ENCODE results near the gene ANKRD52. TPM values are rescaled to one million over a fixed set of nuclear protein-coding genes. Genes with fewer than 3 reads are reported as not detected.
"Not testable (repeated sequence)": the region's sequence is repeated elsewhere in the genome, so short reads cannot be mapped to it uniquely, and the experiment has no call there.

Gene ANKRD52
- polyA plus RNA-seq, 6 donors from 2014 or later, result 2.3 to 13.2 (median 8.0) TPM

DNA sequence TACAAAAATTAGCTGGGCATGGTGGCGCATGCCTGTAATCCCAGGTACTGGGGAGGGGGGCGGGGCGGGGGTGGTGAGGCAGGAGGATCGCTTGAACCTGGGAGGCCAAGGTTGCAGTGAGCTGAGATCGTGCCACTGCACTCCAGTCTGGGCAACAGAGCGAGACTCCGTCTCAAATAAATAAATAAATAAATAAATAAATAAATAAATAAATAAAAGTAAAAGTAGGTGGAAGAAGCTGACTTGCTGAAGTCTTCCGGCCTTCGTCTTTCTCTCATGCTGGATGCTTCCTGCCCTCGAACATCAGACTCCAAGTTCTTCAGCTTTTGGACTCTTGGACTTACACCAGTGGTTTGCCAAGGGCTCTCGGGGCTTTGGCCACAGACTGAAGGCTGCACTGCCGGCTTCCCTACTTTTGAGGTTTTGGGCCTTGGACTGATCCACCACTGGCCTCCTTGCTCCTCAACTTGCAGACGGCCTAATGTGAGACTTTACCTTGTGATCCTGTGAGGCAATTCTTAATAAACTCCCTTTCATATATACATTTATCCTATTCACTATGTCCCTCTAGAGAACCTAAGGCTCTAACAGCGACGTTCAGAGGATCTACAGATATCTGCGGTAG, 8.0 kb upstream of the ANKRD52 start:
- Mint-ChIP-seq H3K27ac (peak overlapping the region; percentile 86 to 98 (median 97)), H3K4me1 (peaks cover 16 to 21% (median 16%) of the 10 kb centered on the region in 3 donors), H3K4me3 (peak overlapping the region; percentile 89 to 96 (median 96))
- not testable (repeated sequence) for DNase-seq; H3K9me3 Mint-ChIP-seq; ATAC-seq (ENCODE audit: low read depth in 2 of 2); H3K36me3 Mint-ChIP-seq; H3K27me3 Mint-ChIP-seq

DNA sequence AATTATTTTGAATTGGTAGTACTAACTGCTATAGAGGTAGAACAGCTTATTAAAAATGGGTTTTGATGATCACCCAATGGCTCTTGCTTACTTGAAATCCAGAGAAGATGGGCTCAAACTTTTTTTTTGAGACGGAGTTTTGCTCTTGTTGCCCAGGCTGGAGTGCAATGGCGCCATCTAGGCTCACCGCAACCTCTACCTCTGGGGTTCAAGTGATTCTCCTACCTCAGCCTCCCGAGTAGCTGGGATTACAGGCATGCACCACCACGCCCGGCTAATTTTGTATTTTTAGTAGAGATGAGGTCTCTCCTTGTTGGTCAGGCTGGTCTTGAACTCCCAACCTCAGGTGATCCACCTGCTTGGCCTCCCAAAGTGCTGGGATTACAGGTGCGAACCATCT, 4.8 kb upstream of the ANKRD52 start:
- H3K27ac Mint-ChIP-seq; DNase-seq; H3K4me3 Mint-ChIP-seq; H3K27me3 Mint-ChIP-seq; H3K36me3 Mint-ChIP-seq; ATAC-seq (ENCODE audit: low read depth in 2 of 2); H3K9me3 Mint-ChIP-seq: not testable (repeated sequence)
- peaks cover 20 to 25% (median 21%) of the 10 kb centered on the region in 3 donors for H3K4me1 Mint-ChIP-seq

DNA sequence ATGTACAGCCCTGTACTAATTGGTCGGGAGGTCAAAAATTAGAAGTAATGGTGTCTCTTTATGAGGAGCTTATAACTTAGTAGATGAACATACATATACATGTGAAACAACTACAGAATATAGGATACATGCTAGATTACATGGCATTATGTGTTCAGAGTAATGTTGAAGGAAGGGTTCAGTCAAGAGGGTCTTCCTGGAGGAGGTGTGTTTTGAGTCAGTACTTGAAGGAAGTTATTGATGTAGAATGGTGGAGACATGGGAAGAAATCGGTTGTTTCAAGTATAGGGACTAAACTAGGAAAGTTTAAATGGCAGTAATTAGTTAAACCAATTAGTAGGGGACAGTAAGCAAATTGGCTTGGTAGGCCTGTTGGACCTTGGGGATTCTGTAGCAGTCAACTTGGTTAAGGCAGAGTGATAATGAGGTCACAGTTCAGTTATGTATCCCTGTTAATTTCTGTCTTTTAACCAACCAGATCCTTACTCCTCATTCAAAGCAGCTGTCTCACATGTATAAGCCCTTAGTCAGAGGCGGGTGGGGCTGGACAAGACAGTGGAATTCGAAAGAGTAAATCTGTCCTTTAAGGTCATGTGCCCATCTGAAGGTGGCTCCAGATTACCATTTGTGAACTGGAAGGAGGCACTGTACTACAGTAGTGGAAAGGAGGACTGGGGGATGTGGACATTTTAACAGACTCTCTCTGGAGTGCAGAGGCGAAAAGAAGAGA, 3.5 kb upstream of the ANKRD52 start:
- ATAC-seq (ENCODE audit: low read depth in 2 of 2) (no peak), DNase-seq (no peak)
- Mint-ChIP-seq H3K9me3 (no peaks in the 10 kb centered on the region), H3K36me3 (no peaks in the 10 kb centered on the region), H3K27ac (peak overlapping the region in 1 of 6 donors; percentile 7), H3K27me3 (no peaks in the 10 kb centered on the region), H3K4me1 (peaks cover 16 to 21% (median 21%) of the 10 kb centered on the region in 3 donors), H3K4me3 (peak overlapping the region in 1 of 8 donors; percentile 81)

DNA sequence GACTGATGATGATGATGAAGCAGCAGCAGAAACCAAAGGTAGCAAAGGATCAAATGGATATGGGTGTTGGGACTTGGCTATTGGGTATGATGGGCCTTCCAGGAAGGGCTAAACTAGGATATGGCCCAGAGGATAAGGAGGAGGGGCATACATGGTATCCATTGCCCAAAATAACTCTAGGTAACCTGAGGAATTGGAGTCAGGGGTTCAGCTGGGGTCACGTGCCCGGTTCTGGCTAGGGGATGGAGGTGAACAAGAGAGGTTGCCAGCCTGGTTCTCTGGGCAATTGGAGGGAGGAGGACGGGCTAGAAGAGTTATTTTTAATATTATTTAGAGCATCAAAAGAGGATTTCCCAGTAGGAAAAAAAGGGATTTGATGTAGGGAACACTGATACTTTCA, 2.7 kb upstream of the ANKRD52 start:
- Mint-ChIP-seq H3K27ac (peak overlapping the region in 1 of 6 donors; percentile 81), H3K4me3 (peak overlapping the region in 4 of 8 donors; percentile 37 to 81 (median 42)), H3K4me1 (peaks cover 17 to 22% (median 22%) of the 10 kb centered on the region in 3 donors), H3K9me3 (no peaks in the 10 kb centered on the region), H3K36me3 (peaks cover 0 to 5% of the 10 kb centered on the region in 2 donors), H3K27me3 (no peaks in the 10 kb centered on the region)
- DNase-seq (no peak), ATAC-seq (ENCODE audit: low read depth in 2 of 2) (no peak)

DNA sequence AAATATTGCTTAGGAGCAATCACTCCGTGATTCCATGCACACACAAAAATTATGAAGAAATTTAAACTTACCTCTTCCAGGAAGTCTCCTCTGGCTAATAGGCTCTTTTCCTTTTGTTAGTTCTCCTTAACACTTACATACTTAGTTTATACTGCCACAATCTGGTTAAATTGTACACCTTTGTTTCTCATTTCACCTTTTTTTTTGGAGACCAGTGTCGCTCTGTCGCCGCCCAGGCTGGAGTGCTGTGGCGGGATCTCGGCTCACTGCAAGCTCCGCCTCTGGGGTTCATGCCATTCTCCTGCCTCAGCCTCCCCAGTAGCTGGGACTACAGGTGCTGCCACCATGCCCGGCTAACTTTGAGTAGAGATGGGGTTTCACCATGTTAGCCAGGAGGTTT, 2.2 kb upstream of the ANKRD52 start:
- ATAC-seq (ENCODE audit: low read depth in 2 of 2), result no peak
- Mint-ChIP-seq H3K4me1 (peaks cover 18 to 24% (median 22%) of the 10 kb centered on the region in 3 donors), H3K27me3 (no peaks in the 10 kb centered on the region), H3K36me3 (peaks cover 0 to 8% of the 10 kb centered on the region in 2 donors), H3K27ac (no peak overlapping the region), H3K9me3 (no peaks in the 10 kb centered on the region), H3K4me3 (peak overlapping the region in 4 of 8 donors; percentile 22 to 81 (median 52))
- DNase-seq, result no peak

DNA sequence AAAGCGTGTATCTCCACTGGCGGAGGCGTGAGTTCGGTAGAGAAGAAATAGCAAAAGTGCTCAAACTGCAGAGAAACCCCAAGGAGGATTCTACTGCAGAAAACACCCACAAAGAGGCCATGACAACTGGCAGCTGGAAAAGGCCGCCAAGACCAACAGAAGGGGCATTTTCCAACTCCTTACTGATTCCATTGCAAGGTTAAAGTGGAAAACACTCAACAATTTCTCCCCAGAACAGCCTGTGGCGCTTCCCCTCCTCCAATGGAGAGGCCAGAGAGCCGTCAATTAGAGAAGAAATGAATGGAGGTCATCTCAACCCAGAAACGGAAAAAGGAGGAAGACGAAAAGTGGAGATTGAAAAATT, 618 bp upstream of the ANKRD52 start:
- Mint-ChIP-seq H3K27ac (peak overlapping the region; percentile 38 to 98 (median 89)), H3K4me1 (peaks cover 18 to 24% (median 22%) of the 10 kb centered on the region in 3 donors), H3K27me3 (no peaks in the 10 kb centered on the region), H3K9me3 (no peaks in the 10 kb centered on the region), H3K4me3 (peak overlapping the region; percentile 90 to 96 (median 94)), H3K36me3 (peaks cover 0 to 18% of the 10 kb centered on the region in 2 donors)
- DNase-seq (no peak), ATAC-seq (ENCODE audit: low read depth in 2 of 2) (no peak)

DNA sequence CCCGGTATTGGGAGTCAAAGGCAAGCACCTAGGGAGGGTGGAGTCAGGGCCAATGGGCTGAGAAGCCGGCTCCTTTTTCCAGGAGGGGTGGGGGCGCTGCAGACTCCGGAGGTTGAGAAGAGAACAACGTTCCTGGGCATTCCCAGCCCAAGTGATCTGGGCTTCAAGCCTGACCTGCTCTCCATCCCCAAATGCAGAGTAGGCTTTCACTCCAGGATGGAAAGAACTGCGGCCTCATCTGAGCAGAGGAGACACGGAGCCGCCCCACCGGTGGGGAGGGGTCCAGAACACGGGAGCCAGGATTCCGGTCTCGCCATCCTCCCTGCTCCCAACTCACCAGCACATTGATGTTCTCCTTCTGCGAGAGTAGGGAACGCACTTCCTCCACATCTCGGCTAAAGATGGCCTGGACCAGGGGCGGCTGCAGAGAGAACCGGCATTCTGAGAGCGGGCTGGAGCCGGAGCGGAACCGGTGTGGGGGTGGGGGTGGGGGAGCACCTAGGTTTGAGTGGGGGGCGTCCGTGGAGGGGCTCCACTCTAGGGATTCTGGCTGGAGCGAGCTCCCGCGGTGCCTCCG, 605 bp downstream of the ANKRD52 start:
- peaks cover 0 to 18% of the 10 kb centered on the region in 2 donors for H3K36me3 Mint-ChIP-seq
- ATAC-seq (ENCODE audit: low read depth in 2 of 2) (peak; percentile 10 to 13), DNase-seq (no peak)
- no peaks in the 10 kb centered on the region for H3K9me3 Mint-ChIP-seq
- no peaks in the 10 kb centered on the region for H3K27me3 Mint-ChIP-seq
- H3K4me3 Mint-ChIP-seq, result peak overlapping the region; percentile 79 to 93 (median 86)
- peaks cover 18 to 24% (median 22%) of the 10 kb centered on the region in 3 donors for H3K4me1 Mint-ChIP-seq
- H3K27ac Mint-ChIP-seq, result peak overlapping the region; percentile 2 to 94 (median 67)

DNA sequence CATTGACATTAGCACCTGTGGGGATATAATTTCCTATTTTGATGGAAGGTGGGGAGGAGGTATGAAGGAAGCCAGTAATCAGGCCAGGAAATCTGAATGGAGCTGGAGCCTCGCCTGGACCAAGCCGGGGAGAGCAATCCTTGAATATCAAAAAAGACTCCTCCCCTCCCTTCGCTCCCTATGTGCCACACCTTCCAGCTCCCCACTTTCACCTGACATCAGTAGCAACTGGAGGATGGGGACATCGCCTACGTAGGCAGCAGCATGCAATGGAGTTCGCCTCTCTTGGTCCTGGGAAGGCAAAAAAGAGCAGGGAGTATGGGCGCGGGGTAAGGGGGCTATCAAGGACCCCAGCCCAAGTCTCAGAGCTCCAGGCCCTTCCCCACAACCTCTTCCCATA, 1.1 kb downstream of the ANKRD52 start:
- H3K27me3 Mint-ChIP-seq, result no peaks in the 10 kb centered on the region
- DNase-seq (no peak), ATAC-seq (ENCODE audit: low read depth in 2 of 2) (no peak)
- H3K4me1 Mint-ChIP-seq, result peaks cover 18 to 24% (median 22%) of the 10 kb centered on the region in 3 donors
- peak overlapping the region; percentile 79 to 93 (median 86) for H3K4me3 Mint-ChIP-seq
- H3K9me3 Mint-ChIP-seq, result no peaks in the 10 kb centered on the region
- peaks cover 3 to 18% of the 10 kb centered on the region in 2 donors for H3K36me3 Mint-ChIP-seq
- H3K27ac Mint-ChIP-seq, result peak overlapping the region in 4 of 6 donors; percentile 2 to 90 (median 80)

DNA sequence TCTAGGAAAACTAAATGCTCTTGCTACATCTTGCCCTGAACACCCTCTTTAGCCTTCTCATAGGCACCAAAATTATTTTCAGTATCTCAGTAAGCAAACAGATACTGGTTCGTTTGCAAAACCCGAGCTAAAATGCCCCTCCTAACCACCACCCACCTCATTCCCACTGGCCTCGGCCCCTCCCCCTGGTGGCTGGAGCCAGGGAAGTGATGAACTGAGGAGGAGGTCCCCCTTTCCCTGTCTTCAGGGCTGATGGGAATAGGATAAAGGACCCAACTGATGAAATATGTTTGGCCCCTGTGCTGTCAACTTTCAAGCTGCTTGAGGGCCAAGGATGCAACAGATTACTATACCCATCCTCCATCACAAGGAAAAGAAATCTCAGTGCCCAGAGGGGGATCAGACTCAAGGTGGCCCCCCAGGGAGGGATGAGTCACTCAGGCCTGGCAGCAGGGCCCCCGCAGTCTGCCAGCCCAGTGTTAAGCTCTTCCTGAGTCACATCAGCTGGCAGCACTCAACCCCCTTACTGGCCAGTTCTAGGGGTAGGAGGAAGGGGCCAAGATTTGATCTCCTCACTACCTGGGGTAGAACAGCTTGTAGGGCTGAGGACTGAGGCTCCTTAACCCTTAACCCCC, 1.7 kb downstream of the ANKRD52 start:
- no peak for ATAC-seq (ENCODE audit: low read depth in 2 of 2)
- Mint-ChIP-seq H3K4me3 (peak overlapping the region in 7 of 8 donors; percentile 79 to 93 (median 82)), H3K36me3 (peaks cover 5 to 18% of the 10 kb centered on the region in 2 donors), H3K27ac (peak overlapping the region in 2 of 6 donors; percentile 73 to 86), H3K27me3 (no peaks in the 10 kb centered on the region), H3K4me1 (peaks cover 22 to 24% (median 22%) of the 10 kb centered on the region in 3 donors), H3K9me3 (no peaks in the 10 kb centered on the region)
- no peak for DNase-seq

DNA sequence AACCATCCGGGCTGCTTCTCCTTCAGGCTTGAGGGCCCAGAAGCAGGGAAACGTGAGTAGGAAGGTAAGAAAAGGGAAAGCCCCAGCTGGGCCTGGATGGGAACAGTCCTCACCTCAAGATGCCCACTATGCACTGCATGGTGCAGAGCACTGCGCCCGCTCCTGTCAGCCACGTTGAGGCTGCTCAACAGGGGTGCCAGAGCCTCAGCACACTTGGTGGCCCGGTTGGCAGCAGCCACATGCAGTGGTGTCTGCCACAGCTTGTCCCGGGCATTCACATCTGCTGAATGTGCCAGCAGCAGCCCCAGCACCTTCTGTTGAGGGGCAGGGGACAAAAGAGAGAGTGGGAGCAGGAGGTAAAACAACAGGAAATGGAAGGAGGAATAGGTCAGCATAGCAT, 2.5 kb downstream of the ANKRD52 start:
- Mint-ChIP-seq H3K4me1 (peaks cover 22 to 24% (median 22%) of the 10 kb centered on the region in 3 donors), H3K9me3 (no peaks in the 10 kb centered on the region), H3K36me3 (peaks cover 5 to 18% of the 10 kb centered on the region in 2 donors), H3K4me3 (peak overlapping the region in 4 of 8 donors; percentile 7 to 84 (median 80)), H3K27ac (peak overlapping the region in 1 of 6 donors; percentile 86), H3K27me3 (no peaks in the 10 kb centered on the region)
- DNase-seq (no peak), ATAC-seq (ENCODE audit: low read depth in 2 of 2) (no peak)

DNA sequence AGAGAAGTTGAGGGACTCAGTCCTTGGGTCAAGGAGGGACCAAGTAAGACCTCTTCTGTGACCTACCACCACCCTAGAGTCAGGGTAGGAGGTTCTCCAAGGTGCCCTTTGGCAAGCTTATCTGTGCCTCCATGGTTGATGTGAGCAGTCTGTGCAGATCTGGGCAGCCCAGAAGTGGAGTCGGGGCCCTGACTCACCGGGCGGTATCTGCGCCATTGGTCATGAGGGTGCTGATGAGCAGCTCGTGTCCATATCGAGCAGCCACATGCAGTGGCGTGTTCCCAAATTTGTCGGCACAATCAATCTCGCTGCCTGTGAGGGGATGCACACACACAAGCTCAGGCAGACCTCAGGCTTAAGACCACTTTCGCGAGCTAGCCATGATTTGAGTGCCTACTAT, 5.1 kb downstream of the ANKRD52 start:
- H3K4me3 Mint-ChIP-seq, result peak overlapping the region in 1 of 8 donors; percentile 41
- no peak overlapping the region for H3K27ac Mint-ChIP-seq
- H3K4me1 Mint-ChIP-seq, result peaks cover 15 to 17% (median 16%) of the 10 kb centered on the region in 3 donors
- no peaks in the 10 kb centered on the region for H3K27me3 Mint-ChIP-seq
- no peak for DNase-seq
- H3K36me3 Mint-ChIP-seq, result peaks cover 5 to 18% of the 10 kb centered on the region in 2 donors
- no peak for ATAC-seq (ENCODE audit: low read depth in 2 of 2)
- no peaks in the 10 kb centered on the region for H3K9me3 Mint-ChIP-seq

DNA sequence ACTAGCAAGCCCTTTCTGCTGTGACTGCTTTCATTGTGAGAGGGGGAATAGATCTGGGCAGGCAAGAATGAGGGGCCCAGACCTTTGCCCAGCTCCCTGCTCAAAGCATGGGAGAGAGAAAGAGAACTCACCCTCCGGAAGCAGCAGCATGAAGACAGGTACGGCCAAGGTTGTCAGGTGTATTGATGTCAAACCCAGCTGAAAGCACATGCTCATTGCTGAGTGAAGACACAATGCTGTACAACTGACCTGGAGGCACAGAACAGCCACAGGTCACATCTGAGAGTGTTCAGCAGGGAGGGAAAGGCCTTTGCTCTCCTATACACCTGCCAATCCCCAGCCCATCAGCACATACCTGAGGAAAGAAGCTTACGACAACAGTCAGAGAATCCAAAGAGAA, 5.5 kb downstream of the ANKRD52 start:
- Mint-ChIP-seq H3K27me3 (no peaks in the 10 kb centered on the region), H3K4me3 (peak overlapping the region in 1 of 8 donors; percentile 75), H3K27ac (no peak overlapping the region), H3K9me3 (no peaks in the 10 kb centered on the region), H3K4me1 (peaks cover 15 to 17% (median 15%) of the 10 kb centered on the region in 3 donors), H3K36me3 (peaks cover 5 to 18% of the 10 kb centered on the region in 2 donors)
- ATAC-seq (ENCODE audit: low read depth in 2 of 2) (no peak), DNase-seq (no peak)

DNA sequence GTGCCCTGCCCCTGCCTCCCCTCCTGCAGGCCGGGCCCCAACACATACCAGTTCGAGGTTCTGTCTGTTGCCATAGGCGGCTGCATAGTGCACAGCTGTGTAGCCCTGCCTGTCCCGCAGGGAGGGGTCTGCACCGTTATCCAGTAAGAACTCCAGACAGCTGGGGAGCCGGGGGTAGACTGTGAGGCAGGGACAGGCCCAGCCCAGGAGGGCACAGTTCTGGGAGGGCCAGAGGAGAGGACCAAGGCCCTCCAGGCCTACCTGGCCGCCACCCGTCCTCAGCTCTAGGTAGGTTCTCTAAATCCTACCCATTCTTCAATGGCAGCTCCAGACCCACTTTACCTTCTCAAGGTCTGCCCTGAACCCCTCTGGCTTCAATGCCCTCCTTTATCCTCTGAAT, 9.5 kb downstream of the ANKRD52 start:
- no peak for ATAC-seq (ENCODE audit: low read depth in 2 of 2)
- H3K27ac Mint-ChIP-seq, result peak overlapping the region in 2 of 6 donors; percentile 77 to 82
- no peaks in the 10 kb centered on the region for H3K27me3 Mint-ChIP-seq
- no peaks in the 10 kb centered on the region for H3K9me3 Mint-ChIP-seq
- H3K36me3 Mint-ChIP-seq, result peaks cover 0 to 10% of the 10 kb centered on the region in 2 donors
- H3K4me3 Mint-ChIP-seq, result no peak overlapping the region
- no peak for DNase-seq
- H3K4me1 Mint-ChIP-seq, result peaks cover 0 to 8% (median 0%) of the 10 kb centered on the region in 3 donors
